A549 (cell line): ENCODE measurements around the gene C15orf39. TPM values are rescaled to one million over a fixed set of nuclear protein-coding genes. Genes with fewer than 3 reads are reported as not detected.
A peak's percentile ranks its signal among the peaks of the same experiment; 100 is the strongest.
"Not testable (repeated sequence)": the region's sequence is repeated elsewhere in the genome, so short reads cannot be mapped to it uniquely, and the experiment has no call there.

ENCODE experiments used
- ATAC-seq, 2 experiments: fragments of 200-7000 bp in 1 of 2; fragments of >200 bp in 1 of 2; cut with Nextera tagmentation in 1 of 2; cut with Tn5 transposase in 1 of 2; 3 replicates each; pipeline versions ENCODE4 v1.8.0 to v1.9.1; 2018 to 2020; ENCODE audit warnings: mild to moderate bottlenecking in 1 of 2, moderate library complexity in 1 of 2
- CTCF ChIA-PET: fragments of 300-600 bp; sonication (Branson Sonifier 250); formaldehyde crosslinking; extraction: SDS; loops from one replicate; lab custom pipeline; 2021; ENCODE audit warnings: antibody characterized with exemption, inconsistent platforms; lab: Yijun Ruan, JAX
- POLR2A ChIA-PET: fragments of 350-600 bp; formaldehyde crosslinking; extraction: SDS; loops from one replicate; lab custom pipeline; 2021; ENCODE audit warnings: antibody characterized with exemption, inconsistent platforms; lab: Yijun Ruan, JAX
- DNase-seq, 2 experiments: peaks; one replicate each; pipeline versions ENCODE4 v3.0.0 to v3.0.0-alpha.2; 2011 to 2016; ENCODE audit warnings: low read depth in 1 of 2, low spot score in 1 of 2
- FAIRE-seq: peaks from 2 replicates; lab custom pipeline; 2011; peaks lifted over from hg19 to GRCh38; lab: Jason Lieb, UNC
- H3K27ac ChIP-seq, 2 experiments: fragments of >200 bp; sonication (Bioruptor Twin); formaldehyde crosslinking; 3 replicates each; pipeline ENCODE4 v1.5.1; 2016 to 2017
- H3K4me1 ChIP-seq: fragments of >200 bp; sonication (Bioruptor Twin); formaldehyde crosslinking; 3 replicates; pipeline ENCODE4 v1.6.1; 2016
- H3K4me2 ChIP-seq: fragments of >200 bp; sonication (Bioruptor Twin); formaldehyde crosslinking; 3 replicates; pipeline ENCODE4 v1.6.1; 2016
- H3K4me3 ChIP-seq: fragments of >200 bp; sonication (Bioruptor Twin); formaldehyde crosslinking; 3 replicates; pipeline ENCODE4 v1.5.1; 2016
- H3K9me3 ChIP-seq: fragments of >200 bp; sonication (Bioruptor Twin); formaldehyde crosslinking; 3 replicates; pipeline ENCODE4 v1.6.1; 2016
- BCL3 ChIP-seq: fragments of >200 bp; sonication (Bioruptor Twin); formaldehyde crosslinking; IDR thresholded peaks from 3 replicates; pipeline ENCODE4 v1.6.1; 2016
- CHD4 ChIP-seq: fragments of 200-600 bp; sonication (generic); IDR thresholded peaks from 2 replicates; pipeline ENCODE4 v1.6.1; 2016; ENCODE audit warnings: antibody characterized with exemption, mild to moderate bottlenecking, borderline replicate concordance
- CTCF ChIP-seq: fragments of >200 bp; sonication (Bioruptor Twin); formaldehyde crosslinking; IDR thresholded peaks from 3 replicates; pipeline ENCODE4 v1.5.1; 2016
- EP300 ChIP-seq, 2 experiments: fragments of >200 bp; sonication (Bioruptor Twin); formaldehyde crosslinking; IDR thresholded peaks; 2 replicates in 1 of 2; 3 replicates in 1 of 2; pipeline ENCODE4 v1.6.1; 2016 to 2017
- ESRRA ChIP-seq: fragments of 150-350 bp; IDR thresholded peaks from 2 replicates; pipeline ENCODE4 v1.6.1; 2014; ENCODE audit warnings: mild to moderate bottlenecking, low read length, borderline replicate concordance
- FOSB ChIP-seq: fragments of 250-450 bp; sonication (Bioruptor Pico); IDR thresholded peaks from 2 replicates; pipeline ENCODE4 v1.5.0; 2020; ENCODE audit warnings: mild to moderate bottlenecking, moderate library complexity
- GATA3 ChIP-seq: IDR thresholded peaks from 2 replicates; pipeline ENCODE4 v1.6.1; 2012; ENCODE audit warnings: borderline replicate concordance
- HDAC2 ChIP-seq: fragments of 200-600 bp; sonication (generic); IDR thresholded peaks from 2 replicates; pipeline ENCODE4 v1.6.1; 2016
- HEYL ChIP-seq: fragments of 250-450 bp; sonication (Bioruptor Pico); IDR thresholded peaks from 2 replicates; pipeline ENCODE4 v1.8.0; 2021; ENCODE audit warnings: mild to moderate bottlenecking, moderate library complexity
- HOXB13 ChIP-seq: fragments of 250-450 bp; sonication (Bioruptor Pico); IDR thresholded peaks from 2 replicates; pipeline ENCODE4 v1.5.0; 2020; ENCODE audit warnings: low read depth, mild to moderate bottlenecking, moderate library complexity
- HOXB5 ChIP-seq: fragments of 250-450 bp; sonication (Bioruptor Pico); IDR thresholded peaks from 2 replicates; pipeline ENCODE4 v1.5.0; 2020; ENCODE audit warnings: mild to moderate bottlenecking, moderate library complexity
- JUNB ChIP-seq: fragments of >200 bp; sonication (Bioruptor Twin); formaldehyde crosslinking; IDR thresholded peaks from 2 replicates; pipeline ENCODE4 v1.6.1; 2016
- MAFK ChIP-seq: fragments of 450-650 bp; IDR thresholded peaks from 2 replicates; pipeline ENCODE4 v1.6.1; 2014; ENCODE audit not compliant: partially characterized antibody
- MAX ChIP-seq: IDR thresholded peaks from 2 replicates; pipeline ENCODE4 v1.6.1; 2012
- MAZ ChIP-seq: fragments of 150-350 bp; IDR thresholded peaks from 2 replicates; pipeline ENCODE4 v1.6.1; 2014; ENCODE audit warnings: antibody characterized with exemption, low read depth, low read length, borderline replicate concordance
- MYC ChIP-seq: IDR thresholded peaks from 2 replicates; pipeline ENCODE4 v1.6.1; 2012; ENCODE audit warnings: mild to moderate bottlenecking, inconsistent platforms, low read length, improper control_type of control experiment, borderline replicate concordance
- NPAS2 ChIP-seq: fragments of 250-450 bp; sonication (Bioruptor Pico); IDR thresholded peaks from 2 replicates; pipeline ENCODE4 v1.8.0; 2022; ENCODE audit warnings: mild to moderate bottlenecking, moderate library complexity, borderline replicate concordance
- PHF8 ChIP-seq: fragments of 200-600 bp; sonication (generic); IDR thresholded peaks from 2 replicates; pipeline ENCODE4 v1.6.1; 2016; ENCODE audit warnings: low read depth, mild to moderate bottlenecking, antibody characterized with exemption, moderate library complexity, borderline replicate concordance
- RARB ChIP-seq: fragments of 250-450 bp; sonication (Bioruptor Pico); IDR thresholded peaks from 2 replicates; pipeline ENCODE4 v1.8.0; 2021; ENCODE audit warnings: mild to moderate bottlenecking, moderate library complexity
- RCOR1 ChIP-seq: fragments of 150-350 bp; IDR thresholded peaks from 2 replicates; pipeline ENCODE4 v1.6.1; 2014; ENCODE audit warnings: antibody characterized with exemption, low read length, low read depth
- REST ChIP-seq: fragments of 200-600 bp; sonication (generic); IDR thresholded peaks from 2 replicates; pipeline ENCODE4 v1.6.1; 2016; ENCODE audit warnings: antibody characterized with exemption, mild to moderate bottlenecking, moderate library complexity
- SREBF2 ChIP-seq: fragments of 450-650 bp; IDR thresholded peaks from 2 replicates; pipeline ENCODE4 v1.6.1; 2014; ENCODE audit warnings: mild to moderate bottlenecking, moderate library complexity
- TFCP2L1 ChIP-seq: fragments of 250-450 bp; sonication (Bioruptor Pico); IDR thresholded peaks from 2 replicates; pipeline ENCODE4 v1.5.0; 2021; ENCODE audit warnings: mild to moderate bottlenecking
- ZFP36 ChIP-seq: fragments of 450-650 bp; IDR thresholded peaks from 2 replicates; pipeline ENCODE4 v1.6.1; 2014; ENCODE audit warnings: borderline replicate concordance; ENCODE audit not compliant: partially characterized antibody
- WGBS: methylation state at CpG from one replicate; pipeline ENCODE4 v1.1.6; 2017; ENCODE audit errors: missing lambda C conversion rate; 5-methylcytosine and 5-hydroxymethylcytosine counted together
- polyA plus RNA-seq, 4 experiments: library from polyadenylated mRNA; depleted of rRNA in 3 of 4; stranded (reverse); fragments of >200 nt; fragmentation: RNase III in 1 of 4; extraction: RNeasy Plus Mini Kit Qiagen cat#74134 plus additional on column Dnase treatment in 1 of 4; gene quantifications; 2 replicates in 3 of 4; 3 replicates in 1 of 4; pipeline ENCODE4 v1.2.3, GENCODE V29; 2011 to 2017
- TF ChIP-seq, protein P1 (sequence below): fragments of 150-350 bp; IDR thresholded peaks from 2 replicates; pipeline ENCODE4 v1.6.1; 2014; ENCODE audit warnings: low read depth, mild to moderate bottlenecking, low read length

The C15orf39 gene
- polyA plus RNA-seq, 2 of the 4 experiments (the other 2 are of a cell fraction), result 5.7 to 16.7 TPM

DNA sequence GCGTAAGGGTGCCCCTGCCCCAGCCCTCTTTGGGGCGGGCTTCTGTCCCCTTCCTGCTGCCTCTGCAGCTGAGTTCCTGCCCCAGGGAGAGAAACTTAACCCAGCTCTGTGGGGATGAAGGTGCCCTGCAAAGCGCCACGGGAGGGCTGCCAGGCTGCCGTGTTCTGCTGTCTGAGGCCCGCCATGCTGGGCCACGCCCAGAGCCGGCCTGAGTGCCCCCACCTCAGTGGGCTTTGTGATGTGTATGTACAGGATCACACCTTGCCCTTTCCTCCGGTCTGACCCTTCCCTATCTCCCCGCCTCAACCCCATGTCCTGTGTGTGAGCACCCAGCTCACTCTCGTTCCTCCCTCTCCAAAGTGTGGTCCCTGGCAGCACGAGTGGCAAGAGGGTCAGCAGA, 22.6 kb downstream of the C15orf39 start:
- H3K4me2 ChIP-seq, result no peak overlapping the region
- H3K9me3 ChIP-seq, result no peaks in the 10 kb centered on the region
- no peak overlapping the region for H3K4me3 ChIP-seq
- 59% methylated on average over 12 of the region's 12 CpGs for WGBS
- POLR2A ChIA-PET, result no interaction called here
- CTCF ChIA-PET, result interaction anchor here (0.9 to 1.5 kb wide), 2 partner anchors 9 kb away, joined by 3 to 6 read pairs; no protein-coding TSS in a partner anchor
- no peak for DNase-seq
- TF ChIP-seq HOXB5 (CRISPR knock-in tag), result no peak
- TF ChIP-seq RCOR1, result no peak
- TF ChIP-seq BCL3, result no peak
- TF ChIP-seq MAZ, result no peak
- TF ChIP-seq EP300 (IDR thresholded peaks at IDR 0.05), result no peak
- no peak for TF ChIP-seq ZFP36
- no peak for TF ChIP-seq JUNB
- no peak for TF ChIP-seq CHD4
- TF ChIP-seq ESRRA, result no peak
- TF ChIP-seq MAX, result no peak
- TF ChIP-seq HEYL, result no peak
- no peak for TF ChIP-seq NPAS2 (CRISPR knock-in tag)
- no peak for FAIRE-seq
- no peak overlapping the region for H3K27ac ChIP-seq
- no peaks in the 10 kb centered on the region for H3K4me1 ChIP-seq
- ATAC-seq, result peak in 1 of 2 experiments; percentile 19; a peak in 2 of 6 replicates

DNA sequence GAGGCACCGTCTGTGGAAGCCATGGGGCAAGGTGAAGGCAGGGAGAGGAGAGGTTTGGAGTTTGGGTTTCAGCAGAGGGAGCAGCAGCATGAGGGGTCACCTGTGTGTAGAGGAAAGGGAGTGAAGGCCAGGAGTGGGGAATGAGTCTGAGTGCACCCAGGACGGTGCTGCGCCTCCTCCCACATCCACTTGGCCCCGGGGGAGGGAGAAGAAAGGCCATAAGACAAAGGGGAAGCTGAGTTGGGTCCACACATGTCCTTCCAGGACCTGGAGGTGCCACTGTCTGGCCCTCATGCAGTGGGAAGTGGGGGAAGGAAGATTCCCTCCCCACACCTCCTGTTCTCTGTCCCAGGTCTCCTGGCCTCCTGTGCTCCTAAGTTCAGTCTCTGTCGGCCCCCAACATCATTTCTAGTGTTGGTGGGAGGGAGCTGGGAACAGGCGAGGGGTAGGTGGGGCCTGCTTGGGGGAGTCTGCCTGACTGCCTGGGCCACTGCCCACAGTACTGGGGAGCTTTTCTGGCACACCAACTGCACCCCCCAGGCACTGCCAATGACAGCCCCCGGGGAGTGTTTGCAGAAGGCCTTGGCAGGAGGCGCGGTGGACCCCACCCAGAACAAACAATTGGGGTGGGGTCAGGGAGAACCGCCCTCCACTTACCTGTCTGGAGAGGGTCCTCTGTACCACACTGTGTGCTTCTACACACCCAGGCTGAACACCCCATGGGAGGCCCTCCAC, 23.6 kb downstream of the C15orf39 start:
- CTCF ChIA-PET, result interaction anchor here (0.9 to 1.3 kb wide), 2 partner anchors 8 to 22 kb away, joined by 3 to 9 read pairs; no protein-coding TSS in a partner anchor
- DNase-seq, H3K4me3 ChIP-seq, H3K4me1 ChIP-seq, FAIRE-seq, POLR2A ChIA-PET, H3K4me2 ChIP-seq, H3K9me3 ChIP-seq, ATAC-seq, H3K27ac ChIP-seq: not testable (repeated sequence)
- WGBS, result 59% methylated on average over 9 of the region's 10 CpGs

DNA sequence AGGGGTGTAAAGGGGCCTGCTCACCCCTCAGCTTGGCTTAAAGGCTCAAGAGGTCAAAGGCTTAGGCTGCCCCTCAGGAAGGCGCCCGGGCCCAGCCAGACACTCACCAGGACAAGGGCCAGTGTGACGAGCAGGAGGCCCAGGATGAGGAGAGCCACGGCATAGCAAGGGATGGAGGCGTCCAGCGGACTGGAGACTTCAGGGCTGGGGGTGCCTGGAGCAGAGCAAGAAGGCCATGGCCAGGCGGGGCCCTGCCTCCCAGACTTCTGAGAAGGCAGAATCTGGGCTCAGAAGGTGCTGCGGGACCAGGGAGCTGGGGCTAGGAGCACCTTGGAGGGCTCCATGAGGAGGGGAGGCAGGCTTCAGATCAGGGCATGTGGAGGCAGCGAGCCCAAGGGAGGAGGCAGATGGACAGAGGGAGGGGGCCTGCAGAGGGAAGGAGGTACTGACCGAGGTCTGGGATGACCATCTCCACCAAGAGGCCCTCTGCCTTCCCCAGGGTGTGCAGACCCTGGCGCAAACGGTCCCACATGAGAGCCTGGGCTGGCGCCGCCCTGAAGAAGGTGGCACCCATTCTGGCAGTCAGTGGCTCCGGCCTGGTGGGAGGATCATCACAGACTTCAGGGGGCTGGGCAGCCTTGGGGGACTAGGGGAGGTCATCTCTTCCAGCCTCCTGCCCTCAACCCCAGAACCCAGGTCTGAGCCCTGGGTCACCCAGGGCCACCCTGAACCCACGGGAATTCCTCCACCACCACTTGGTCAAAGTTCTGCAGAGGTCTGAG, 24.5 kb downstream of the C15orf39 start:
- H3K27ac ChIP-seq, result no peak overlapping the region
- 75% methylated on average over 16 of the region's 16 CpGs for WGBS
- DNase-seq (no peak), FAIRE-seq (no peak), ATAC-seq (no peak)
- no peaks in the 10 kb centered on the region for H3K9me3 ChIP-seq
- ChIA-PET POLR2A (no interaction called here), CTCF (interaction anchor here (1.3 kb wide), 1 partner anchor 23 kb away, joined by 9 read pairs; no protein-coding TSS in a partner anchor)
- H3K4me2 ChIP-seq, result no peak overlapping the region
- 0 out of 3 replicates have a peak, but pooled peaks cover 4% of the 10 kb centered on the region for H3K4me1 ChIP-seq
- H3K4me3 ChIP-seq, result no peak overlapping the region
- TF ChIP-seq RARB (CRISPR knock-in tag) (no peak), HOXB13 (CRISPR knock-in tag) (no peak), FOSB (CRISPR knock-in tag) (no peak), PHF8 (no peak), REST (no peak), TFCP2L1 (CRISPR knock-in tag) (no peak), MAFK (no peak), HDAC2 (no peak), CTCF (no peak), SREBF2 (no peak), GATA3 (no peak), MYC (no peak)
- TF ChIP-seq, protein P1, sequence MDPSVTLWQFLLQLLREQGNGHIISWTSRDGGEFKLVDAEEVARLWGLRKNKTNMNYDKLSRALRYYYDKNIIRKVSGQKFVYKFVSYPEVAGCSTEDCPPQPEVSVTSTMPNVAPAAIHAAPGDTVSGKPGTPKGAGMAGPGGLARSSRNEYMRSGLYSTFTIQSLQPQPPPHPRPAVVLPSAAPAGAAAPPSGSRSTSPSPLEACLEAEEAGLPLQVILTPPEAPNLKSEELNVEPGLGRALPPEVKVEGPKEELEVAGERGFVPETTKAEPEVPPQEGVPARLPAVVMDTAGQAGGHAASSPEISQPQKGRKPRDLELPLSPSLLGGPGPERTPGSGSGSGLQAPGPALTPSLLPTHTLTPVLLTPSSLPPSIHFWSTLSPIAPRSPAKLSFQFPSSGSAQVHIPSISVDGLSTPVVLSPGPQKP, result no peak
